ENCODE data around the gene GMPS. TPM values are rescaled to one million over a fixed set of nuclear protein-coding genes. Genes with fewer than 3 reads are reported as not detected.

Gene GMPS
- total RNA-seq, 3 donors from 2014 or later = 109 to 122 (median 118) TPM

- no peak overlapping the region for H3K4me3 Mint-ChIP-seq
- no peak for ATAC-seq
Observed at GRCh38 chr3:155979746-155980145, 109.3 kb downstream of the GMPS start.

GRCh38 chr3:155981669-155982068, 111.2 kb downstream of the GMPS start:
- H3K4me3 Mint-ChIP-seq = no peak overlapping the region
- no peaks in the 10 kb centered on the region for H3K27me3 Mint-ChIP-seq (ENCODE audit: low read depth)
- H3K4me1 Mint-ChIP-seq (ENCODE audit: low read depth) = no peaks in the 10 kb centered on the region
- no peaks in the 10 kb centered on the region for H3K36me3 Mint-ChIP-seq (ENCODE audit: insufficient read depth)
- no peaks in the 10 kb centered on the region for H3K9me3 Mint-ChIP-seq
- no peak for ATAC-seq
- no peak for DNase-seq

More at GRCh38 chr3:155979746-155980145, 109.3 kb downstream of the GMPS start:
- DNase-seq = no peak
- Mint-ChIP-seq H3K27me3 (ENCODE audit: low read depth) (no peaks in the 10 kb centered on the region), H3K36me3 (ENCODE audit: insufficient read depth) (no peaks in the 10 kb centered on the region), H3K9me3 (no peaks in the 10 kb centered on the region), H3K4me1 (ENCODE audit: low read depth) (no peaks in the 10 kb centered on the region)

GRCh38 chr3:155983834-155984474, 113.5 kb downstream of the GMPS start:
- ATAC-seq = no peak
- no peak for DNase-seq
- Mint-ChIP-seq H3K27me3 (ENCODE audit: low read depth) (no peaks in the 10 kb centered on the region), H3K4me3 (no peak overlapping the region), H3K4me1 (ENCODE audit: low read depth) (no peaks in the 10 kb centered on the region), H3K36me3 (ENCODE audit: insufficient read depth) (no peaks in the 10 kb centered on the region), H3K9me3 (no peaks in the 10 kb centered on the region)

- Mint-ChIP-seq H3K4me1 (ENCODE audit: low read depth) (no peaks in the 10 kb centered on the region), H3K4me3 (no peak overlapping the region), H3K27me3 (ENCODE audit: low read depth) (no peaks in the 10 kb centered on the region), H3K36me3 (ENCODE audit: insufficient read depth) (no peaks in the 10 kb centered on the region), H3K9me3 (no peaks in the 10 kb centered on the region)
- DNase-seq (no peak), ATAC-seq (no peak)
Observed at GRCh38 chr3:155984791-155985417, 114.5 kb downstream of the GMPS start.

DNA sequence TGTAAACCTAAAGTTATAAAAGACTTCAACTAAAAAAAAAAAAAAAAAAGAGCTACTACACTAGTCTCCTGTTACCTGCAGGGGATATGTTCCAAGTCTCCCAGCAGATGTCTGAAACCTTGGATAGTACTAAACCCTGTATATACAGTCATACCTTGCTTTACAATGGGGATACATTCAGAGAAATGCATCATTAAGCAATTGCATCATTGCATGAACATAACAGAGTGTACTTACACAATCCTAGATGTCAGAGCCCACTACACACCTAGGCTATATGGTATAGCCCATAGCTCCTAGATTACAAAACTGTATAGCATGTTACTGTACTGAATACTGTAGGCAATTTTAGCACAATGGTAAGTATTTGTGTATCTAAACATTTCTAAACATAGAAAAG, 119.1 kb downstream of the GMPS start:
- Mint-ChIP-seq H3K4me1 (ENCODE audit: low read depth) (no peaks in the 10 kb centered on the region), H3K27me3 (ENCODE audit: low read depth) (peaks cover 2% of the 10 kb centered on the region), H3K9me3 (no peaks in the 10 kb centered on the region)

GRCh38 chr3:155991212-155991611, 120.8 kb downstream of the GMPS start:
- no peaks in the 10 kb centered on the region for H3K36me3 Mint-ChIP-seq (ENCODE audit: insufficient read depth)
- H3K27me3 Mint-ChIP-seq (ENCODE audit: low read depth) = peaks cover 2% of the 10 kb centered on the region
- DNase-seq = no peak
- no peaks in the 10 kb centered on the region for H3K4me1 Mint-ChIP-seq (ENCODE audit: low read depth)
- H3K4me3 Mint-ChIP-seq = no peak overlapping the region
- no peak for ATAC-seq
- no peaks in the 10 kb centered on the region for H3K9me3 Mint-ChIP-seq

More for the DNA sequence above, 119.1 kb downstream of the GMPS start:
- DNase-seq (no peak), ATAC-seq (no peak)
- no peak overlapping the region for H3K4me3 Mint-ChIP-seq
- H3K36me3 Mint-ChIP-seq (ENCODE audit: insufficient read depth) = no peaks in the 10 kb centered on the region

DNA sequence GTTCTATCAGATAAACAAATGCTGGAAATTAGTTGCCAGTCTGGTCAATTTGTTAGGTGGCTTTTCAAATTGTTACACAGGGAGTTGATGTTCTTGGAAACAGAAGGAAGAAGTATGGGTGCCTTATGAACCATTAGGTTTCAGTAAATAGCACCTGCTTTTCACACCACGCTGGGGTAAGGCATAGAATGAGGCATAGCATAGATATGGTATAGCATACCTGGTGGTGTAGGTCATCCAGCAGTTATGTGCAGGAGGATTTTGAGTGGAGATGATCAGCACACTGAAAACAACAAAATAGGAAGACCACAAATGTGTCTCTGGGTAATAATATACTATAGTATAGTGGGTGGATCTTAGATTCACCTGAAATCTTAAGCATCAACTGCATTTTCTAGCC, 121.4 kb downstream of the GMPS start:
- no peak for ATAC-seq
- Mint-ChIP-seq H3K27me3 (ENCODE audit: low read depth) (peaks cover 2% of the 10 kb centered on the region), H3K9me3 (no peaks in the 10 kb centered on the region), H3K4me1 (ENCODE audit: low read depth) (no peaks in the 10 kb centered on the region), H3K4me3 (no peak overlapping the region), H3K36me3 (ENCODE audit: insufficient read depth) (no peaks in the 10 kb centered on the region)
- no peak for DNase-seq

Other genes with a start within 250 kb of the GMPS start
- gene PLCH1, start 125.6 kb upstream of the GMPS start, total RNA-seq = under 1 TPM in 2 of 3 donors, not detected in 1; 0.03 to 0.08 TPM
- 1 to 10 TPM; 2.3 to 2.7 (median 2.7) TPM for gene C3orf33, start 64.4 kb upstream of the GMPS start, total RNA-seq
- 10 to 100 TPM; 14.8 to 19.7 (median 14.9) TPM for gene SLC33A1, start 16.2 kb upstream of the GMPS start, total RNA-seq
- gene KCNAB1, start 249.9 kb downstream of the GMPS start, total RNA-seq = not detected

All from activated T-cell treated with anti-CD3 and anti-CD28 coated beads, Interleukin-2, amount 50 U/mL, for 4 hours (primary cell).